ENCODE measurements around the gene MAP3K14.

The MAP3K14 gene

GRCh38 chr17:45298546-45299285 is 18.1 kb downstream of the MAP3K14 start:
- peaks cover 100% of the 10 kb centered on the region for H3K4me1 ChIP-seq (ENCODE audit: low read length)
- H3K9ac ChIP-seq (ENCODE audit: low read length): peak overlapping the region; percentile 46
- no peaks in the 10 kb centered on the region for H3K9me3 ChIP-seq (ENCODE audit: insufficient read depth, low read length)
- H2AFZ ChIP-seq (ENCODE audit: low read depth, low read length): no peak overlapping the region
- H3K27ac ChIP-seq (ENCODE audit: low read length): peak overlapping the region; percentile 94
- peaks cover 100% of the 10 kb centered on the region for H3K79me2 ChIP-seq (ENCODE audit: low read length)
- TF ChIP-seq, protein P1, sequence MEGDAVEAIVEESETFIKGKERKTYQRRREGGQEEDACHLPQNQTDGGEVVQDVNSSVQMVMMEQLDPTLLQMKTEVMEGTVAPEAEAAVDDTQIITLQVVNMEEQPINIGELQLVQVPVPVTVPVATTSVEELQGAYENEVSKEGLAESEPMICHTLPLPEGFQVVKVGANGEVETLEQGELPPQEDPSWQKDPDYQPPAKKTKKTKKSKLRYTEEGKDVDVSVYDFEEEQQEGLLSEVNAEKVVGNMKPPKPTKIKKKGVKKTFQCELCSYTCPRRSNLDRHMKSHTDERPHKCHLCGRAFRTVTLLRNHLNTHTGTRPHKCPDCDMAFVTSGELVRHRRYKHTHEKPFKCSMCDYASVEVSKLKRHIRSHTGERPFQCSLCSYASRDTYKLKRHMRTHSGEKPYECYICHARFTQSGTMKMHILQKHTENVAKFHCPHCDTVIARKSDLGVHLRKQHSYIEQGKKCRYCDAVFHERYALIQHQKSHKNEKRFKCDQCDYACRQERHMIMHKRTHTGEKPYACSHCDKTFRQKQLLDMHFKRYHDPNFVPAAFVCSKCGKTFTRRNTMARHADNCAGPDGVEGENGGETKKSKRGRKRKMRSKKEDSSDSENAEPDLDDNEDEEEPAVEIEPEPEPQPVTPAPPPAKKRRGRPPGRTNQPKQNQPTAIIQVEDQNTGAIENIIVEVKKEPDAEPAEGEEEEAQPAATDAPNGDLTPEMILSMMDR (IDR thresholded peaks at IDR 0.05; ENCODE audit: low read depth, low read length): no peak
- TF ChIP-seq EZH2phosphoT487 (IDR thresholded peaks at IDR 0.05; ENCODE audit: low read depth): no peak
- peak overlapping the region; percentile 69 for H3K4me2 ChIP-seq (ENCODE audit: low read length)
- peaks cover 32% of the 10 kb centered on the region for H3K36me3 ChIP-seq (replicated peaks; ENCODE audit: low read depth, low read length)
- peaks cover 74% of the 10 kb centered on the region for H4K20me1 ChIP-seq (ENCODE audit: insufficient read depth, low read length)
- H3K27me3 ChIP-seq (ENCODE audit: low read depth, low read length): no peaks in the 10 kb centered on the region
- peak overlapping the region; percentile 8 for H3K4me3 ChIP-seq (ENCODE audit: low read length)

DNA sequence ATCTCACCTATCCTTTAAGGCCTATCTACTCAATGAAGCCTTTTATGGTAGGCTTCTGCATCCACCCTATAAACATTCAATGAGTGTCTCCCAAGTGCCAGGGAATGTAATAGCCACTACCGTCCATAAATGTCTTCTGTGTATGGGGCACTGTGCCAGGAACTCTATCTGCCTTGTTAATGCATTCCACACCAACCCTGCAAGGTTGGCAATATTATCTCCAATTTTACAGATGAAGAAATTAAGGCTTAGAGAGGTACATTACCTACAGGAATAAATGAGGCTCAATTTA is 20.0 kb downstream of the MAP3K14 start:
- Histone ChIP-seq H3K9me3 (ENCODE audit: insufficient read depth, low read length) (no peaks in the 10 kb centered on the region), H3K4me2 (ENCODE audit: low read length) (peak overlapping the region; percentile 59), H3K79me2 (ENCODE audit: low read length) (peaks cover 100% of the 10 kb centered on the region), H3K27me3 (ENCODE audit: low read depth, low read length) (no peaks in the 10 kb centered on the region), H3K4me1 (ENCODE audit: low read length) (peaks cover 99% of the 10 kb centered on the region), H3K36me3 (replicated peaks; ENCODE audit: low read depth, low read length) (peaks cover 45% of the 10 kb centered on the region), H4K20me1 (ENCODE audit: insufficient read depth, low read length) (peaks cover 91% of the 10 kb centered on the region), H3K4me3 (ENCODE audit: low read length) (0 out of 2 replicates have a peak overlapping the region, but pooled peaks have one; percentile 2), H3K27ac (ENCODE audit: low read length) (peak overlapping the region; percentile 84), H3K9ac (ENCODE audit: low read length) (no peak overlapping the region), H2AFZ (ENCODE audit: low read depth, low read length) (no peak overlapping the region)
- TF ChIP-seq, protein P1 (IDR thresholded peaks at IDR 0.05; ENCODE audit: low read depth, low read length): no peak
- TF ChIP-seq EZH2phosphoT487 (IDR thresholded peaks at IDR 0.05; ENCODE audit: low read depth): no peak

DNA sequence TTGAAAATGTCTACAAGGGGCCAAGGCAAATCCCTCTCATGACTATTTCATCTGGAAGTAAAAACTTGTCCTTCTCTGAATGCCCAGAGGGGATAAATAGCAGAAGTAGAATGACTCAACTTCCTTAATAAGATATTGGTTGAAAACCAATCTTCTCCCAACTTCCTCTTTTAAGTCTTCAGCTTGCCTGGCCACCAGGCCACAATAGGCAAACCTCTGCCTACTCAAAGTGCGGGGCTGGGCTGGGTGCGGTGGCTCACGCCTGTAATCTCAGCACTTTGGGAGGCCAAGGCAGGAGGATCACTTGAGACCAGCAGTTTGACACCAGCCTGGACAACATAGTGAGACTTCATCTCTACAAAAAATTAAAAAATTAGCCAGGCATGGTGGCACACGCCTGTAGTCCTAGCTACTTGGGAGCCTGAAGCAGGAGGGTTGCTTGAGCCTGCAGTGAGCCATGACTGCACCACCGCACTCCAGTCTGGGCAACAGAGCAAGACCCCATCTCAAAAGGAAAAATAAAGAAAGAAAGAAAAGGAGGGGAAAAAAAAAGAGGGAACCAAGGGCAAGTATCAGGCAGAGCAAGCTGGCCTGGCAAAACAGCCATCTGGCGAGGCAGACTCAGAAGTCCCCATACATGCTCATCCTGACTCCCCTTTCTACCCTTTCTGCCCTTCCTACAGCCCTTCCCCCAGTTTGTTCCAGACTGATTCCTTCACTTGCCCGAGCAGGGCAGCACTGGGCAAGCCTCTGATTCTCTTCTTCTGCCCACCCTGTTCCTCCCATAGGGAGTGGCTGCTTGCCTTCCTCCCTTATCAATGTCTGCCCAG is 20.6 kb downstream of the MAP3K14 start:
- H3K27ac ChIP-seq (ENCODE audit: low read length): peak overlapping the region; percentile 84
- peaks cover 100% of the 10 kb centered on the region for H3K79me2 ChIP-seq (ENCODE audit: low read length)
- no peaks in the 10 kb centered on the region for H3K27me3 ChIP-seq (ENCODE audit: low read depth, low read length)
- no peak for TF ChIP-seq EZH2phosphoT487 (IDR thresholded peaks at IDR 0.05; ENCODE audit: low read depth)
- TF ChIP-seq, protein P1 (IDR thresholded peaks at IDR 0.05; ENCODE audit: low read depth, low read length): no peak
- H2AFZ ChIP-seq (ENCODE audit: low read depth, low read length): no peak overlapping the region
- peaks cover 46% of the 10 kb centered on the region for H3K36me3 ChIP-seq (replicated peaks; ENCODE audit: low read depth, low read length)
- H4K20me1 ChIP-seq (ENCODE audit: insufficient read depth, low read length): peaks cover 92% of the 10 kb centered on the region
- H3K4me1 ChIP-seq (ENCODE audit: low read length): peaks cover 99% of the 10 kb centered on the region
- H3K9ac ChIP-seq (ENCODE audit: low read length): peak overlapping the region; percentile 12; the same call in 1 of the 2 replicates
- H3K4me2 ChIP-seq (ENCODE audit: low read length): peak overlapping the region; percentile 59
- H3K9me3 ChIP-seq (ENCODE audit: insufficient read depth, low read length): no peaks in the 10 kb centered on the region
- H3K4me3 ChIP-seq (ENCODE audit: low read length): peak overlapping the region; percentile 27

- Histone ChIP-seq H3K4me3 (ENCODE audit: low read length) (no peak overlapping the region), H3K4me2 (ENCODE audit: low read length) (peak overlapping the region; percentile 59), H4K20me1 (ENCODE audit: insufficient read depth, low read length) (peaks cover 95% of the 10 kb centered on the region), H3K27me3 (ENCODE audit: low read depth, low read length) (no peaks in the 10 kb centered on the region), H2AFZ (ENCODE audit: low read depth, low read length) (no peak overlapping the region), H3K36me3 (replicated peaks; ENCODE audit: low read depth, low read length) (peaks cover 61% of the 10 kb centered on the region), H3K4me1 (ENCODE audit: low read length) (peaks cover 88% of the 10 kb centered on the region), H3K9ac (ENCODE audit: low read length) (no peak overlapping the region), H3K9me3 (ENCODE audit: insufficient read depth, low read length) (no peaks in the 10 kb centered on the region), H3K79me2 (ENCODE audit: low read length) (peaks cover 100% of the 10 kb centered on the region), H3K27ac (ENCODE audit: low read length) (no peak overlapping the region)
- TF ChIP-seq, protein P1 (IDR thresholded peaks at IDR 0.05; ENCODE audit: low read depth, low read length): no peak
- TF ChIP-seq EZH2phosphoT487 (IDR thresholded peaks at IDR 0.05; ENCODE audit: low read depth): no peak
These were observed 22.3 kb downstream of the MAP3K14 start for GRCh38 chr17:45294506-45294905.
